Measurements from ENCODE around the gene RAI1.

The RAI1 gene

GRCh38 chr17:17853811-17854447 is 172.7 kb downstream of the RAI1 start:
- no peak for DNase-seq (ENCODE audit: low read depth)
- TF ChIP-seq CTCF (conservative IDR thresholded peaks at IDR 0.05; ENCODE audit: low read depth, low read length): no peak
- H3K4me3 ChIP-seq (ENCODE audit: low read length): no peak overlapping the region

DNA sequence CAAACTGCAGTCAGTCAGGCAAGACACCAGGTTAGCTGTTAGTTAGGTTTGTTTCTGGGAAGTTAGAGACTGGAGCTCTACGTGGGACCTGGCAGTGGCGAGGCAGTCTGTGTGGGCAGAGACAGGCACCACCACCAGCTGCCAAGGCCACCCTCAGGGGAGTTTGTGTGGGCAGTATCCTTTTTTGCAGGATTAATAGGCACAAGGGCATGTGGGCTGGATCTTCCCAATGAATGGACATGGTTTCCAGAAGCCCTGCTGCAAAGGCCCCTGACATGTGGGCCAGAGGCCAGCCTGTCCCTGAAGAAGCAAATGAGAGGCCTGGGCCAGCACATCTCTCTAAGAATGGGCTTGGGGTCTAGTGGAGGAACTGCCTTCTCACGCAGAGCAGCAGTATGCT is 174.7 kb downstream of the RAI1 start:
- no peak for DNase-seq (ENCODE audit: low read depth)
- no peak overlapping the region for H3K4me3 ChIP-seq (ENCODE audit: low read length)
- TF ChIP-seq CTCF (conservative IDR thresholded peaks at IDR 0.05; ENCODE audit: low read depth, low read length): no peak

DNA sequence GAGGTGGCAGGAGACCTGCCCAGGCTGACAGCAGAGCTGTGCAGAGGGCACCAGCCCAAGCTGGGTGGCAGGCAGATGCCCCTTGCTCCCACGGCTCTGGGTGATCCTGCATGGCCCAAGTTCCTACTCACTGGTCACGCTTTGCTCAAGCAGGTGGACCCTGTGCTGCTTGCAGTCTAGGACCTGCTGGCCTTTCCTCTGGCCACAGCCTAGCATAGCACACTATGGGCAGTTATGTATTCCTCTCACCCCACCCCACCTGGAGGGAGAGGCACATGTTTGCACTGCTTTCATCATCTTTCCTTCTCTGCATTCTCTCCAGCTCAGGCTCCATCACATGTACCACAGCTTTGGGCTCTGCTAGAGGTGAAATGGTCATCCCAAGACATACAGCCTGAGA is 175.1 kb downstream of the RAI1 start:
- TF ChIP-seq CTCF (conservative IDR thresholded peaks at IDR 0.05; ENCODE audit: low read depth, low read length): no peak
- no peak for DNase-seq (ENCODE audit: low read depth)
- H3K4me3 ChIP-seq (ENCODE audit: low read length): no peak overlapping the region

DNA sequence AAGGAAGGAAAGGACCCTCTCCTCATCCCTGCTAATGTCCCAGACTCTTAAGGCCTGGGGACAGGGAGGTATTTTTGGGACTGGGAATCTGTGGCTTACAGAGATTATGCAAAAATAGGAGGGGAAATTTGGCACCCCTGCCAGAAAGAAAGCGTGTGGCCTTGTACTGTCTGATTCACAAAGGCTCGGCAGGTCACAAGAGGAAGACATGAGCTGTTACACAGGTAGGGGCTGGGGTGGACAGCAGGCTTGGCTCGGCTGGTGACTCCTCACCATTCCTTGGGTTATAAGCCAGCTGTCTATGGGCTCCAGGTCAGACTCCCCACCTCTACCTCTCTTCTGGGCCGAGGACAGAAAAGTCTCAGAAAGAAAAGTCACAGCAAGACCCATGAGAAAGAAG is 176.2 kb downstream of the RAI1 start:
- no peak for TF ChIP-seq CTCF (conservative IDR thresholded peaks at IDR 0.05; ENCODE audit: low read depth, low read length)
- H3K4me3 ChIP-seq (ENCODE audit: low read length): no peak overlapping the region
- DNase-seq (ENCODE audit: low read depth): no peak

- DNase-seq (ENCODE audit: low read depth): no peak
- no peak overlapping the region for H3K4me3 ChIP-seq (ENCODE audit: low read length)
- peak; percentile 95 for TF ChIP-seq CTCF (conservative IDR thresholded peaks at IDR 0.05; ENCODE audit: low read depth, low read length)
These were observed 178.9 kb downstream of the RAI1 start for GRCh38 chr17:17859909-17860765.

DNA sequence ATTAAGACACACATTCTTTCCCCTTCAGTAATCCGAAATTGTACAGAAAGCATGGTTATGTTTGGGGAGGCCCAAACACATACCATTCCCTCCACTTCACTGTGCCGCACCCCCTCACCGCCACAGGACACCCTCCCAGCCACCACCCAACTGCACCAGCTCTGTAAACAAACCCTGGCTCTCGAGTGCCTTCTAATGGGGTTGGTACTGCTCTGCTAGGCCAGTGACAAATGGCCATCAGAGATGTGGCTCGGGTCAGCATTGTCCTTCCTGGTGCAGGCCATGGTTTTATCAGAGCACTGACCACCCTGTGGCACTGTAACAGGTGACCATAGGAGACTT is 179.5 kb downstream of the RAI1 start:
- DNase-seq (ENCODE audit: low read depth): no peak
- TF ChIP-seq CTCF (conservative IDR thresholded peaks at IDR 0.05; ENCODE audit: low read depth, low read length): no peak

More for the DNA sequence above, 179.5 kb downstream of the RAI1 start:
- no peak overlapping the region for H3K4me3 ChIP-seq (ENCODE audit: low read length)
